SK-N-SH treated with all-trans-retinoic acid at 6 μM for 48 hours (cell line): ENCODE measurements around the gene INKA1.

Experiments
- ATAC-seq: fragments of 200-7000 bp; cut with Tn5 transposase; 3 replicates; pipeline ENCODE4 v1.9.1; 2020; ENCODE audit warnings: mild to moderate bottlenecking, moderate library complexity
- ARNTL ChIP-seq: fragments of 450-650 bp; formaldehyde crosslinking; IDR thresholded peaks from 2 replicates; pipeline ENCODE4 v1.5.0; 2020; ENCODE audit warnings: low read depth, mild to moderate bottlenecking, moderate library complexity, borderline replicate concordance
- BACH2 ChIP-seq: fragments of 250-450 bp; sonication (Bioruptor Pico); IDR thresholded peaks from 2 replicates; pipeline ENCODE4 v1.9.0; 2021; ENCODE audit warnings: mild to moderate bottlenecking, borderline replicate concordance
- CREB5 ChIP-seq: fragments of 250-450 bp; sonication (Bioruptor Pico); IDR thresholded peaks from 2 replicates; pipeline ENCODE4 v1.5.1; 2020; ENCODE audit warnings: low read depth, mild to moderate bottlenecking, moderate library complexity
- CSDC2 ChIP-seq: fragments of 250-450 bp; sonication (Bioruptor Pico); IDR thresholded peaks from 2 replicates; pipeline ENCODE4 v1.5.0; 2020; ENCODE audit warnings: mild to moderate bottlenecking, moderate library complexity
- CSRNP3 ChIP-seq: fragments of 250-450 bp; sonication (Bioruptor Pico); IDR thresholded peaks from 2 replicates; pipeline ENCODE4 v1.5.1; 2021; ENCODE audit warnings: mild to moderate bottlenecking, moderate library complexity
- ESRRG ChIP-seq: fragments of 250-450 bp; sonication (Bioruptor Pico); IDR thresholded peaks from 2 replicates; pipeline ENCODE4 v1.6.1; 2021; ENCODE audit warnings: mild to moderate bottlenecking
- GLIS3 ChIP-seq: fragments of 250-450 bp; sonication (Bioruptor Pico); IDR thresholded peaks from 2 replicates; pipeline ENCODE4 v1.5.0; 2020; ENCODE audit warnings: mild to moderate bottlenecking, moderate library complexity
- ISL1 ChIP-seq: fragments of 250-450 bp; sonication (Bioruptor Pico); IDR thresholded peaks from 2 replicates; pipeline ENCODE4 v2.1.2; 2022; ENCODE audit warnings: mild to moderate bottlenecking, moderate library complexity
- OSR1 ChIP-seq: fragments of 250-450 bp; sonication (Bioruptor Pico); IDR thresholded peaks from 2 replicates; pipeline ENCODE4 v1.8.0; 2022; ENCODE audit warnings: moderate library complexity, mild to moderate bottlenecking, inconsistent platforms
- PATZ1 ChIP-seq: fragments of 250-450 bp; sonication (Bioruptor Pico); IDR thresholded peaks from 2 replicates; pipeline ENCODE4 v1.8.0; 2020; ENCODE audit warnings: mild to moderate bottlenecking, moderate library complexity, borderline replicate concordance
- POU6F1 ChIP-seq: fragments of 250-450 bp; sonication (Bioruptor Pico); IDR thresholded peaks from 2 replicates; pipeline ENCODE4 v1.8.0; 2021; ENCODE audit warnings: low read depth, mild to moderate bottlenecking, moderate library complexity, borderline replicate concordance
- RARB ChIP-seq: fragments of 250-450 bp; sonication (Bioruptor Pico); IDR thresholded peaks from 2 replicates; pipeline ENCODE4 v1.8.0; 2021; ENCODE audit warnings: mild to moderate bottlenecking, moderate library complexity
- SNAI2 ChIP-seq: fragments of 250-450 bp; sonication (Bioruptor Pico); IDR thresholded peaks from 2 replicates; pipeline ENCODE4 v1.5.0; 2020; ENCODE audit warnings: mild to moderate bottlenecking, moderate library complexity
- TCF4 ChIP-seq: fragments of 250-450 bp; sonication (Bioruptor Pico); IDR thresholded peaks from 2 replicates; pipeline ENCODE4 v1.8.0; 2021; ENCODE audit warnings: mild to moderate bottlenecking, moderate library complexity, borderline replicate concordance
- TOX ChIP-seq: fragments of 250-450 bp; sonication (Bioruptor Pico); IDR thresholded peaks from 2 replicates; pipeline ENCODE4 v1.8.0; 2021; ENCODE audit warnings: mild to moderate bottlenecking, moderate library complexity, borderline replicate concordance
- ZC3H10 ChIP-seq: fragments of 250-450 bp; sonication (Bioruptor Pico); IDR thresholded peaks from 2 replicates; pipeline ENCODE4 v1.5.1; 2021; ENCODE audit warnings: mild to moderate bottlenecking, moderate library complexity
- ZFP3 ChIP-seq: fragments of 250-450 bp; sonication (Bioruptor Pico); IDR thresholded peaks from 2 replicates; pipeline ENCODE4 v1.5.0; 2020; ENCODE audit warnings: mild to moderate bottlenecking, moderate library complexity
- ZNF70 ChIP-seq: fragments of 450-650 bp; formaldehyde crosslinking; IDR thresholded peaks from 2 replicates; pipeline ENCODE4 v1.5.0; 2020; ENCODE audit warnings: mild to moderate bottlenecking, moderate library complexity
- ZNF8 ChIP-seq: fragments of 450-650 bp; formaldehyde crosslinking; IDR thresholded peaks from 2 replicates; pipeline ENCODE4 v1.5.0; 2020; ENCODE audit warnings: mild to moderate bottlenecking, moderate library complexity

INKA1 gene

GRCh38 chr3:49799105-49799504 lies 4.0 kb upstream of the INKA1 start:
- ATAC-seq = no peak
- TF ChIP-seq CREB5 = no peak
- TF ChIP-seq ZNF70 (CRISPR knock-in tag) = no peak
- TF ChIP-seq CSDC2 (CRISPR knock-in tag) = no peak
- no peak for TF ChIP-seq SNAI2 (CRISPR knock-in tag)
- TF ChIP-seq ZNF8 (CRISPR knock-in tag) = no peak
- TF ChIP-seq ARNTL = no peak
- no peak for TF ChIP-seq CSRNP3 (CRISPR knock-in tag)
- TF ChIP-seq RARB = no peak
- TF ChIP-seq PATZ1 (CRISPR knock-in tag) = no peak
- TF ChIP-seq OSR1 (CRISPR knock-in tag) = no peak
- no peak for TF ChIP-seq ISL1 (CRISPR knock-in tag)
- TF ChIP-seq POU6F1 (CRISPR knock-in tag) = no peak
- TF ChIP-seq ESRRG (CRISPR knock-in tag) = no peak

- ATAC-seq = no peak
- no peak for TF ChIP-seq ESRRG (CRISPR knock-in tag)
- no peak for TF ChIP-seq SNAI2 (CRISPR knock-in tag)
- no peak for TF ChIP-seq CSRNP3 (CRISPR knock-in tag)
- TF ChIP-seq RARB = no peak
- TF ChIP-seq TCF4 (CRISPR knock-in tag) = no peak
- no peak for TF ChIP-seq OSR1 (CRISPR knock-in tag)
- TF ChIP-seq PATZ1 (CRISPR knock-in tag) = no peak
- no peak for TF ChIP-seq BACH2 (CRISPR knock-in tag)
- no peak for TF ChIP-seq ZFP3 (CRISPR knock-in tag)
- no peak for TF ChIP-seq POU6F1 (CRISPR knock-in tag)
- TF ChIP-seq CREB5 = no peak
- no peak for TF ChIP-seq TOX (CRISPR knock-in tag)
- no peak for TF ChIP-seq GLIS3 (CRISPR knock-in tag)
- TF ChIP-seq ZC3H10 (CRISPR knock-in tag) = no peak
These were observed 3.3 kb upstream of the INKA1 start, which contains the start of gene CDHR4 for GRCh38 chr3:49799761-49800160. TSS of gene CDHR4 (minus strand) at chr3:49799873. CDS start at chr3:49799812, 61 bp downstream.
